ENCODE results near the gene RGS9. TPM values are rescaled to one million over a fixed set of nuclear protein-coding genes. Genes with fewer than 3 reads are reported as not detected.

RGS9 gene
- total and polyA plus RNA-seq, 10 of the 15 experiments (the other 5 are each of a cell fraction or from before 2014, with no cell fraction given): 1.1 to 10.6 (median 5.6) TPM

- Histone ChIP-seq H2AFZ (ENCODE audit: control insufficient read depth, low read depth, low read length) (no peak overlapping the region), H3K36me3 (ENCODE audit: control insufficient read depth in 2 of 2, insufficient read depth in 2 of 2, low read length in 1 of 2) (no peaks in the 10 kb centered on the region), H3K9ac (ENCODE audit: control insufficient read depth, insufficient read depth, low read length) (no peak overlapping the region), H3K4me1 (ENCODE audit: control insufficient read depth, insufficient read depth, low read length) (no peaks in the 10 kb centered on the region), H3K27ac (ENCODE audit: control insufficient read depth, insufficient read depth) (no peak overlapping the region), H4K20me1 (ENCODE audit: control insufficient read depth, insufficient read depth) (no peaks in the 10 kb centered on the region), H3K4me3 (no peak overlapping the region), H3K4me2 (ENCODE audit: control insufficient read depth, insufficient read depth) (no peak overlapping the region), H3K9me3 (replicated peaks; ENCODE audit: control insufficient read depth, insufficient read depth, low read length) (no peaks in the 10 kb centered on the region; the same call in 2 of the 3 replicates), H3K79me2 (ENCODE audit: control insufficient read depth, insufficient read depth, low read length) (no peaks in the 10 kb centered on the region), H3K27me3 (replicated peaks in 1 of 2; ENCODE audit: control insufficient read depth in 2 of 2, insufficient read depth in 2 of 2, low read length in 1 of 2) (peaks cover 1 to 3% of the 10 kb centered on the region in 2 experiments; a peak in 2 of 4 replicates)
- no peak for ATAC-seq
- no peak for DNase-seq (ENCODE audit: low read depth, low spot score)
- CTCF ChIA-PET: no interaction called here
- 2% methylated on average over 4 of the region's 5 CpGs for WGBS (ENCODE audit: insufficient coverage, insufficient replicate concordance, low lambda C conversion rate, missing lambda C conversion rate)
- SMC1A ChIA-PET (ENCODE audit: uncharacterized antibody, unreplicated experiment): no interaction called here
- RAD21 ChIA-PET (ENCODE audit: unreplicated experiment): no interaction called here
- FAIRE-seq: no peak
- in situ Hi-C loops (cut with MboI): no loop called here
- BruUV-seq (replicated peaks): no TSS peak
- intact Hi-C loops (cut with micrococcal nuclease; ENCODE audit: unreplicated experiment): no loop called here
- POLR2A ChIA-PET: no interaction called here
- TF ChIP-seq BHLHE40 (IDR thresholded peaks at IDR 0.05; ENCODE audit: borderline replicate concordance in 1 of 2, low read depth in 2 of 2, low read length in 1 of 2): no peak
- no peak for TF ChIP-seq ZNF384 (IDR thresholded peaks at IDR 0.05; ENCODE audit: borderline replicate concordance, low read depth, low read length)
- TF ChIP-seq GATAD2B (conservative IDR thresholded peaks at IDR 0.05; ENCODE audit: low read depth): no peak
- TF ChIP-seq CBFB (IDR thresholded peaks at IDR 0.05; ENCODE audit: low read depth): no peak
- no peak for TF ChIP-seq JUND (IDR thresholded peaks at IDR 0.05; ENCODE audit: low read depth, low read length)
- no peak for TF ChIP-seq SUZ12 (IDR thresholded peaks at IDR 0.05; ENCODE audit: unreplicated experiment)
- TF ChIP-seq IKZF2 (IDR thresholded peaks at IDR 0.05): no peak
- no peak for TF ChIP-seq ASH2L (IDR thresholded peaks at IDR 0.05; ENCODE audit: borderline replicate concordance, low read depth)
- TF ChIP-seq IRF4 (IDR thresholded peaks at IDR 0.05; ENCODE audit: low read depth, low read length): no peak
- TF ChIP-seq, protein P1, sequence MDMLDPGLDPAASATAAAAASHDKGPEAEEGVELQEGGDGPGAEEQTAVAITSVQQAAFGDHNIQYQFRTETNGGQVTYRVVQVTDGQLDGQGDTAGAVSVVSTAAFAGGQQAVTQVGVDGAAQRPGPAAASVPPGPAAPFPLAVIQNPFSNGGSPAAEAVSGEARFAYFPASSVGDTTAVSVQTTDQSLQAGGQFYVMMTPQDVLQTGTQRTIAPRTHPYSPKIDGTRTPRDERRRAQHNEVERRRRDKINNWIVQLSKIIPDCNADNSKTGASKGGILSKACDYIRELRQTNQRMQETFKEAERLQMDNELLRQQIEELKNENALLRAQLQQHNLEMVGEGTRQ (IDR thresholded peaks at IDR 0.05; ENCODE audit: borderline replicate concordance, low read depth, low read length): no peak
- no peak for TF ChIP-seq PML (IDR thresholded peaks at IDR 0.05; ENCODE audit: low read length)
- no peak for TF ChIP-seq MYC (IDR thresholded peaks at IDR 0.05; ENCODE audit: insufficient read depth, insufficient read length, insufficient replicate concordance, low read length, severe bottlenecking)
These were observed 122.1 kb downstream of the RGS9 start for GRCh38 chr17:65259281-65259680.

Measured in GM12878 (cell line).